ENCODE measurements around the gene MT1G. TPM values are rescaled to one million over a fixed set of nuclear protein-coding genes. Genes with fewer than 3 reads are reported as not detected.
"Not testable (repeated sequence)": the region's sequence is repeated elsewhere in the genome, so short reads cannot be mapped to it uniquely, and the experiment has no call there.

MT1G gene
- total RNA-seq, result 1,000 to 10,000 TPM in 1 of 4 donors, 100 to 1,000 TPM in 1, 10 to 100 TPM in 2; 21.0 to 1,835 (median 81.0) TPM

DNA sequence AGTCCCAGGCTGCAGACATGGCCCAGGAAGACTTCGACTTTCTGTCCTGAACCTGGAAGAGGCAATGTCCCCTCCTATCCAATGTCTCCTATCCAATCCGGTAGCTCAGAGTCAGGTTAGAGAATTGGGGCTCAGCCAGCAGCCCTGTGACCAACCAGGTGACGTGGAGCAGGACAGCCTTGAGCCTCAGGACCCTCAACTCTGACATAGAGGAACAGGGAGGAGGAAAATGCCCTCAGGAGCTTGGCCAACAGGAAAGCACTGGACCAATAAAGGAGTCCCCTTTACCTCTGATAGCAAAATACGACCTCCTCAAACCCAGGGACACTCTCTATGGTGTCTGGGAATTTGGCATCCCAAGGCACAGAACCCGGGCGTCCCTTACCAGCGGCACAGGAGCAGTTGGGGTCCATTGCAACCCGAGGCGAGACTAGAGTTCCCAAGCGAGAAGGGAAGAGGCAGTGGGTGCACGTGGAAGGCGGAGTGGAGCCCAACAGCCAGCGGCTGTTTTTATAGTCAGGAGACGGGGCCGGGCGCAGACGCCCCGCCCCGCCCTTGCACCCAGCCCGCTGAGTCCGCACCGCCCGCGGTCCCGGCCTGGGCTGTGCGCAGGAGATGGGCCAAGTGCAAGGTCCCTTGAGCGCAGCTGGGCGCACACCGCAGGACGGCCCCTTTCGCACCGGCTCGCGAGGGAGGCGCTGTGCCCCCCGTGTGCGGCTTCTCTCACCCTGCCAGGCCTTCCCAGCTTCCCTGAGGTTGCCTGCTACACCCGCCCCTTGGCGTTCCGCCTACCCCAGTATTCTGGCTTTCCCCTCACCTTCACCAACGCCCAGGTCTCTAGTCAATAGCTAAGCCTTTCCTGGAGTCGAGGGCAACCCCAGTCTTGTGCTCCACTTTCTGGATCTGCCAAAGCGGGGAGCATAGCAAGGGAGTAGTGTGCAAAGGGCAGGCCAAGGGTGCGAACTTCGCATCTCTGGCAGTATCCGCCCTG lies at the start of gene MT1G:
TSS of gene MT1G (minus strand) at position 485 of the 991 bp plus-strand sequence. CDS start at position 413, 72 bp downstream.
- Histone ChIP-seq H3K4me1 (peaks cover 5 to 30% (median 19%) of the 10 kb centered on the region in 4 donors), H3K4me3 (peak within 1 kb of the TSS in 2 of 4 donors; percentile 21 to 47), H3K9me3 (no peaks in the 10 kb centered on the region), H3K36me3 (no peaks in the 10 kb centered on the region), H3K27me3 (peaks cover 88% of the 10 kb centered on the region), H3K27ac (peak within 1 kb of the TSS in 1 of 4 donors; percentile 56)
- DNase-seq, result peak; percentile 74
- 24% methylated on average over 26 of the region's 46 CpGs; no CpG with 5 or more reads in 1 of the 2 donors for WGBS, 2 donors (ENCODE audit: low coverage in 1 of 2)
- intact Hi-C loops (cut with DNase I; ENCODE audit: low total_unique reads) (no loop called here), in situ Hi-C loops (cut with MboI; ENCODE audit: low pct_ligation_motif_present in 1 of 4, low pct_unique_long_range_greater_than_20kb in 1 of 4, low sequenced_read_pairs in 3 of 4) (no loop called here)
- TF ChIP-seq POLR2AphosphoS5 (IDR thresholded peaks at IDR 0.05) (peak; percentile 53 to 97 (median 53)), EP300 (IDR thresholded peaks at IDR 0.05; ENCODE audit: low read depth) (peak; percentile 30), POLR2A (IDR thresholded peaks at IDR 0.05) (peak; percentile 99)
- TF ChIP-seq, protein P1, sequence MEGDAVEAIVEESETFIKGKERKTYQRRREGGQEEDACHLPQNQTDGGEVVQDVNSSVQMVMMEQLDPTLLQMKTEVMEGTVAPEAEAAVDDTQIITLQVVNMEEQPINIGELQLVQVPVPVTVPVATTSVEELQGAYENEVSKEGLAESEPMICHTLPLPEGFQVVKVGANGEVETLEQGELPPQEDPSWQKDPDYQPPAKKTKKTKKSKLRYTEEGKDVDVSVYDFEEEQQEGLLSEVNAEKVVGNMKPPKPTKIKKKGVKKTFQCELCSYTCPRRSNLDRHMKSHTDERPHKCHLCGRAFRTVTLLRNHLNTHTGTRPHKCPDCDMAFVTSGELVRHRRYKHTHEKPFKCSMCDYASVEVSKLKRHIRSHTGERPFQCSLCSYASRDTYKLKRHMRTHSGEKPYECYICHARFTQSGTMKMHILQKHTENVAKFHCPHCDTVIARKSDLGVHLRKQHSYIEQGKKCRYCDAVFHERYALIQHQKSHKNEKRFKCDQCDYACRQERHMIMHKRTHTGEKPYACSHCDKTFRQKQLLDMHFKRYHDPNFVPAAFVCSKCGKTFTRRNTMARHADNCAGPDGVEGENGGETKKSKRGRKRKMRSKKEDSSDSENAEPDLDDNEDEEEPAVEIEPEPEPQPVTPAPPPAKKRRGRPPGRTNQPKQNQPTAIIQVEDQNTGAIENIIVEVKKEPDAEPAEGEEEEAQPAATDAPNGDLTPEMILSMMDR (IDR thresholded peaks at IDR 0.05), result no peak

DNA sequence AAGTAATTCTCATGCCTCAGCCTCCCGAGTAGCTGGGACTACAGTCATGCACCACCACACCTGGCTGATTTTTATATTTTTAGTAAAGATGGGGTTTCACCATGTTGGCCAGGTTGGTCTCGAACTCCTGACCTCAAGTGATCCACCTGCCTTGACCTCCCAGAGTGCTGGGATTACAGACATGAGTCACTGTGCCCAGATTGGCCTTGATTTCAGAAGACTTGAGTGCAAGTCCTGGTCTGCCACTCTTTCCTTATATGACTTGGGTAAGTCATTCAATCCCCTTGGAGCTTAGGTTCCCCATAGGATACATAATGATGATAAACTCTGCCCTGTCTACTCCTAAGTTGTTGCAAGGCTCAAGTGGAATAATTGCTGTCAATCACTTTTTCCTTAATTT lies 49.7 kb upstream of the MT1G start:
- WGBS, 2 donors (ENCODE audit: low coverage in 1 of 2), result 68% methylated on average over 2 of the region's 2 CpGs; no CpG with 5 or more reads in 1 of the 2 donors
- H3K4me1 ChIP-seq; in situ Hi-C loops (cut with MboI; ENCODE audit: low pct_ligation_motif_present in 1 of 4, low pct_unique_long_range_greater_than_20kb in 1 of 4, low sequenced_read_pairs in 3 of 4); DNase-seq; H3K36me3 ChIP-seq; H3K27ac ChIP-seq; H3K4me3 ChIP-seq; H3K27me3 ChIP-seq; H3K9me3 ChIP-seq; intact Hi-C loops (cut with DNase I; ENCODE audit: low total_unique reads): not testable (repeated sequence)

DNA sequence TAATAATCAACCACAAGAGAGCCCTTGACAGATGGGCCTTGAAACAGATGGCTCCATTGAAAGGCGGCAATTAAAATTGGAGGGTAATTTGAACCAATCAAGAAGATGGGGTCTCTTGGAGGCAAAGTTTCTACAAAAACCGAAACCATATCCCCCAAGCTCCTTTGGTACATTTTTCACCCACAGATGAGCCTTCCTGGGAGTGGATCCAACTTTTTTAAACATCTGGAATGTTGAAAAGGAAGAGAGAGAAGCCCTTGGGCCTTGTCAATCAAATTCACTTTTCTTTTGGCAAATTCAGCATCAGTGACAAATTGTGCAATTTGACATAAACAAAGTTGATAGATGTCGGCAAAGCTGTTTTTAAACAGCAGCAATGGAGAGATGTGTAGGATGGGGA lies 48.9 kb upstream of the MT1G start:
- intact Hi-C loops (cut with DNase I; ENCODE audit: low total_unique reads) (no loop called here), in situ Hi-C loops (cut with MboI; ENCODE audit: low pct_ligation_motif_present in 1 of 4, low pct_unique_long_range_greater_than_20kb in 1 of 4, low sequenced_read_pairs in 3 of 4) (no loop called here)
- Histone ChIP-seq H3K36me3 (no peaks in the 10 kb centered on the region), H3K9me3 (no peaks in the 10 kb centered on the region), H3K4me1 (no peaks in the 10 kb centered on the region), H3K27me3 (no peaks in the 10 kb centered on the region), H3K27ac (no peak overlapping the region), H3K4me3 (no peak overlapping the region)
- no peak for DNase-seq
- 74 to 79% methylated on average over 3 of the region's 3 CpGs for WGBS, 2 donors (ENCODE audit: low coverage in 1 of 2)
- TF ChIP-seq, protein P1 (IDR thresholded peaks at IDR 0.05), result no peak
- TF ChIP-seq POLR2A (IDR thresholded peaks at IDR 0.05), result no peak
- TF ChIP-seq POLR2AphosphoS5 (IDR thresholded peaks at IDR 0.05), result no peak
- TF ChIP-seq EP300 (IDR thresholded peaks at IDR 0.05; ENCODE audit: low read depth), result no peak

DNA sequence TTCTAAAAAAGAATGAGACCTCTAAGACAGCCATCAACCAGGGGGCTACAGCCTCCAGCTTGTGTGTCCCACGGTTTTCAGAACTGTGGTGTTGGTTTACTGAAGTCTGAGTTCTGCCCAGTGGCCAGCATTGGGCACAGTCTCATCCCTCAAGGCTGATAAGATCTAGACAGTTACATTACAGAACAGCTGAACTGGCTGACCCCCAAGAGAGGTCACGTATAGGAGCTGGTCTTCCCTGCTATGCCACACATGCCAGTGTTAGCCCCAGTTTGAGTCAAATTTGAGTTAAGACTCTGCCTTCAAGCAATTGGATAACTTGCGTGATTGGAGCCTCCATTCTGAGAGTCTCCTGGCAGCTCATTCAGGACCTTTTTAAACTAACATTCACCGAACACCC lies 47.3 kb upstream of the MT1G start:
- 76 to 80% methylated on average over 2 to 4 of the region's 4 CpGs for WGBS, 2 donors (ENCODE audit: low coverage in 1 of 2)
- H3K27ac ChIP-seq, result no peak overlapping the region
- no peaks in the 10 kb centered on the region for H3K9me3 ChIP-seq
- in situ Hi-C loops (cut with MboI; ENCODE audit: low pct_ligation_motif_present in 1 of 4, low pct_unique_long_range_greater_than_20kb in 1 of 4, low sequenced_read_pairs in 3 of 4) (no loop called here), intact Hi-C loops (cut with DNase I; ENCODE audit: low total_unique reads) (no loop called here)
- DNase-seq, result no peak
- no peaks in the 10 kb centered on the region for H3K36me3 ChIP-seq
- H3K4me1 ChIP-seq, result no peaks in the 10 kb centered on the region
- H3K4me3 ChIP-seq, result no peak overlapping the region
- H3K27me3 ChIP-seq, result no peaks in the 10 kb centered on the region
- TF ChIP-seq POLR2AphosphoS5 (IDR thresholded peaks at IDR 0.05) (no peak), POLR2A (IDR thresholded peaks at IDR 0.05) (no peak), EP300 (IDR thresholded peaks at IDR 0.05; ENCODE audit: low read depth) (no peak)
- TF ChIP-seq, protein P1 (IDR thresholded peaks at IDR 0.05), result no peak
